GM19452 (cell line): ENCODE data around the gene CAPN12.
A peak's percentile ranks its signal among the peaks of the same experiment; 100 is the strongest.
"Not testable (repeated sequence)": the region's sequence is repeated elsewhere in the genome, so short reads cannot be mapped to it uniquely, and the experiment has no call there.

ENCODE experiments used
- ATAC-seq: cut with Tn5 transposase; IDR thresholded peaks from one replicate; pipeline ENCODE4 v1.9.1; 2021; ENCODE audit not compliant: unreplicated experiment

CAPN12 gene

DNA sequence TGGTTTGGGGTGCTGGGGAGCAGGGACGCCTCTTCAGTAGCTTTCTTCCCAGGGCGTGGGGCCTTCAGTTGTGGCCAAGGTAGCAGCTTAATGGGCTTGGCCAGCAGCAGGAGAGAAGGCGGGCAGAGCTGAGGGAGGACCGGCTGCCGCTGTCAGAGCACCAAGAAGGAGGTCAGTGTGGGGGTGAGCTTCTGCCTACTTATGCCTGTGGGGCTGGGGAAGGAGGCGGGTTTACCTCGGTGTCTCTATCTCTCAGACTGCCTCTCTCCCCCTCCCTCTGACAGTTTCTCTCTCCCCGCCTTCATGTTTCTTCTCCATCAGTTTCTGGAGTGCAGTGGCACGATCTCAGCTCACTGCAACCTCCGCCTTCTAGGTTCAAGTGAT lies at the start of gene CAPN12:
Gene CAPN12, minus strand, starts transcription at position 177 of the 384 bp plus-strand sequence. CDS start 309 bp downstream, outside the sequence.
- ATAC-seq: no peak

DNA sequence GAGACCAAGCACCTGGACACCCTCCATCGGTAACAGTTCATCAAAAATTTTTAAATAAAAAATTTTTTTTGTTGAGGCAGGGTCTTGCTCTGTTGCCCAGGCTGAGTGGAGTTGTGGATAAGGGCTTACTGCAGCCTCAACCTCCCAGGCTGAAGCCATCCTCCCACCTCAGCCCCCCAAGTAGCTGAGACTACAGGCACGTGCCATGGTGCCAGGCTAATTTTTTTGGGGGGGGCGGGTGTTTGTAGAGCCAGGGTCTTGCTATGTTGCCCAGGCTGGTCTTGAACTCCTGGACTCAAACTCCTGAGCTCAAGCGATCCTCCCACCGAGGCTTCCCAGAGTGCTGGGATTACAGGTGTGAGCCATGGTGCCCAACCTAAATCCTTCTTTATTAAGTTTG lies 49.4 kb upstream of the CAPN12 start:
- no peak for ATAC-seq

DNA sequence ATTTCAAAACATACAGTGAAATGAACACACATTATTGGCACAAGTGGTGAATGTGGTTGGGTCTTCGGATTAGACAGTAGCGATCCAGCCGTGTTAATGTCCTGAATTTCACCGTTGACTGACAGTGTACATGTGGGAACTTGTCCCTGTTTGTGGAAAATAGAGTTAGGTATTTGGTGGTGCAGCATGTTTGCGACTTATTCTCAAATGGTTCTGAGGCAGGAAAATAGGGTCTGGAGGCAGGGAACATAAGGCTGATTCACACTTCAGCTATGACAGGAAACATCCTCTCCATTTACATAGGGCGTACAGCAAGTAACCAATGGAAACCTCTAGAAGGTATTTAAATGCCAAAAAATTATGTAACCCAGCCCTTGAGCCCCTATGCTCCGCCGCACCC lies 48.9 kb upstream of the CAPN12 start:
- no peak for ATAC-seq

- ATAC-seq: no peak
These were observed 48.2 kb upstream of the CAPN12 start for GRCh38 chr19:38792250-38793111.

- ATAC-seq: peak; percentile 63
These were observed 47.3 kb upstream of the CAPN12 start for GRCh38 chr19:38791451-38792064.

DNA sequence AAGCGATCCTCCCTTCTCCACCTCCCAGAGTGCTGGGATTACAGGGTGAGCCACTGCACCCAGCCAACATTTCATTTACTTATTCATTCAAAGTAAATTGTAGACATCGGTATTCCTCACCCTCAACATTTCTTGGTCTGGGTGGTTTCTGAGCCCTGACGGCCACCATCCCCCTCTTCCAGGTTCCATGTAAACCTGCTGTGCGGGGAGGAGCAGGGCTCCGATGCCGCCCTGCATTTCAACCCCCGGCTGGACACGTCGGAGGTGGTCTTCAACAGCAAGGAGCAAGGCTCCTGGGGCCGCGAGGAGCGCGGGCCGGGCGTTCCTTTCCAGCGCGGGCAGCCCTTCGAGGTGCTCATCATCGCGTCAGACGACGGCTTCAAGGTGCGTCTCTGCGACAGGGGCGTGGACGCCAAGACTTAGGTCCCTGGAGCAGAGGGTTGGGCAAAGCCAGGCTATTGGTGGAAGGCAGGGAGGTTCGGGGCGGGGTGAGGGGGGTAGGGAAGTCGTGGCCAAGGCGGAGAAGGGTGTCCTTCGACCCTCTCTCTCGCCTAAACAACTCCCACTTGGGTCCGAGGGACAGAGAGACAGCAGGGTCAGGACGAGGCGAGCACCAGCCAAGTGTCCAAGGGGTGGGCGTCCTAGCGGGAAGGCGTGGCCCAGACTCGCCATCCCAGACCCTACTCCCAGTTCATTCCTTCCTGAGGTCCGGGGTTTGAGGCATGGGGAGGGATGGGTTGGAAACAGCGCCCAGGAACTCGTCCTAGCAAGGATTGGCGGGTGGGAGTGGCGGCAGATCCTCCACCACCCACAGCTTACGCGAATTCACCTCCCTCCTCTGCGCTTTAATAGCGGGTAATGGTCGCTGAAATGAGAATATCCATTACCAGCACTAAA lies 46.5 kb upstream of the CAPN12 start:
- not testable (repeated sequence) for ATAC-seq

GRCh38 chr19:38788478-38789243 lies 44.4 kb upstream of the CAPN12 start, which contains the start of gene LGALS7B:
TSS of gene LGALS7B (plus strand) at chr19:38789200. CDS start at chr19:38789227, 27 bp downstream.
- no peak for ATAC-seq

- no peak for ATAC-seq
These were observed 42.4 kb upstream of the CAPN12 start for GRCh38 chr19:38786572-38787265.

GRCh38 chr19:38786061-38786460 lies 41.8 kb upstream of the CAPN12 start:
- not testable (repeated sequence) for ATAC-seq

DNA sequence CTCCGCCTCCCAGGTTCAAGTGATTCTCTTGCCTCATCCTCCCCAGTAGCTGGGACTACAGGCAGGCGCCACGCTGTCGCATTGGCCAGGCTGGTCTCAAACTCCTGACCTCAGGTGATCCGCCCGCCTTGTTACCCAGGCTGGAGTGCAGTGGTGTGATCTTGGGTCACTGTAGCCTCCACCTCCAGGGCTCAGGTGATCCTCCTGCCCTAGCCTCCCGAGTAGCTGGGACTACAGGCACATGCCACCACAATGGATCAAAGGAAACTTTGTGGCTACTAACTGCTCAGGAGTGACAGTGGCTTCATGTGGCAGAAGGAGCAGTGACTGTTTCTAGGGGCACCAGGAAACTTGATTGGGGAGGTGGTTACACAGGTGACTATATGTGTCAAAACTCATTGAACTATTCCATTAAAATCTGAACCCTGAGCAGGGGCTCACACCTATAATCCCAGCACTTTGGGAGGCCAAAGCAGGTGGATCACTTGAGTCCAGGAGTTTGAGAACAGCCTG lies 41.0 kb upstream of the CAPN12 start:
- no peak for ATAC-seq

- ATAC-seq: no peak
These were observed 40.0 kb upstream of the CAPN12 start for GRCh38 chr19:38784224-38784623.

DNA sequence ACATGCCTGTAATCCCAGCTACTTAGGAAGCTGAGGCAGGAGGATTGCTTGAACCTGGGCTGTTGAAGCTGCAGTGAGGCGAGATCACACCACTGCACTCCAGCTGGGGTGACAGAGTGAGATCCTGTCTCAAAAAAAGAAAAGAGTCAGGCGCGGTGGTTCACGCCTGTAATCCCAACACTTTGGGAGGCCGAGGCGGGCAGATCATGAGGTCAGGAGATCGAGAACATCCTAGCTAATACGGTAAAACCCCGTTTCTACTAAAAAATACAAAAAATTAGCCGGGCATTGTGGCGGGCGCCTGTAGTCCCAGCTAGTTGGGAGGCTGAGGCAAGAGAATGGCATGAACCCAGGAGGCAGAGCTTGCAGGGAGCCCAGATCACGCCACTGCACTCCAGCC lies 37.9 kb upstream of the CAPN12 start:
- not testable (repeated sequence) for ATAC-seq

GRCh38 chr19:38781058-38781457 lies 36.8 kb upstream of the CAPN12 start:
- no peak for ATAC-seq

DNA sequence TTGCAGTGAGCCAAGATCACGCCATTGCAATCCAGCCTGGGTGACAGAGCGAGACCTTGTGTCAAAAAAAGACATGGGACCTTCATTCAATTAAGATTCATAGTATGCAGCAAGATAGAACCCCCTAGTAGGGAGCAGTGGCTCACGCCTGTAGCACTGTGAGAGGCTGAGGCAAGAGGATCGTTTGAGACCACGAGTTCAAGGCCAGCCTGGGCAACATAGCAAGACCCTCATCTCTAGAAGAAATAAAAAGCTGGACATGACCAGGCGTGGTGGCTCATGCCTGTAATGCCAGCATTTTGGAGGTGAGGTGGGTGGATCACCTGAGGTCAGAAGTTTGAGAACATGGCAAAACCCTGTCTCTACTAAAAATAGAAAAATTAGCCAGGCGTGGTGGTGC lies 36.2 kb upstream of the CAPN12 start:
- no peak for ATAC-seq

GRCh38 chr19:38778733-38779132 lies 34.5 kb upstream of the CAPN12 start:
- no peak for ATAC-seq

GRCh38 chr19:38774181-38774950 lies 30.1 kb upstream of the CAPN12 start:
- no peak for ATAC-seq

DNA sequence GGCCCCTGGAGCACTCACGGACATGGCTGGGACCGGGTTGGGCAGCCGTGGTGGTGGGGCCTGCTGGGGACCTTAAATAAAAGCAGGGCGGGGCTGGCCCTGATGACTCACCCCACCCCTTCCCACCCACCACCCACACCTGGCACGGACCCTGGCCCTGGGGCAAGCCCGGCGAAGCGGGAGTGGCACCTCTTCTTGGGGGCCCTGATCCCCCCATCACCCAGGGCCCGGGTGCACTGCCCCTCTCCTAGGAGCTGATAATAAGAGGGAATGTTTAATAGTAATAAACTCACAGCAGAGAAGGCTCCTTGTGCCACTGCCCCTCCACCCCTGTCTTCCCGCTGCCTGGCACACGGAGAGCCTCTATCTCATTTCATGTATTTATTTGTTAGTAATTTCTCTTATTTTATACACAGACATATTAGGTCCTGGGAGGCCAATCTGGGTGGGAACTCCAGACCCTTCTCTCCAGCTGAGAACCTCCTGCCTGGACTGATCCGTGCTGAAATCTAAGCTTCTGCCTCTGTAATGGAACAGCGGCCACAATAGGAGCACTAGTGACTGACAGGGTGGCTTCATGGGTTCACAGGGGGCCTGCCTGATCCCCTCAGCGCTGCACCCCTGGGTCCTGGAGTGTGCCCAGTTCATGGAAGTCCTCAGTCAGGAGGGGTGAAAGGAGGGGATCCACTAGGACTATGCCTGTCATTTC lies 29.3 kb upstream of the CAPN12 start, which contains the start of gene LGALS7:
Gene LGALS7, minus strand, starts transcription at position 49 of the 709 bp plus-strand sequence. Its CDS starts 25 bp downstream, at position 24.
- no peak for ATAC-seq

DNA sequence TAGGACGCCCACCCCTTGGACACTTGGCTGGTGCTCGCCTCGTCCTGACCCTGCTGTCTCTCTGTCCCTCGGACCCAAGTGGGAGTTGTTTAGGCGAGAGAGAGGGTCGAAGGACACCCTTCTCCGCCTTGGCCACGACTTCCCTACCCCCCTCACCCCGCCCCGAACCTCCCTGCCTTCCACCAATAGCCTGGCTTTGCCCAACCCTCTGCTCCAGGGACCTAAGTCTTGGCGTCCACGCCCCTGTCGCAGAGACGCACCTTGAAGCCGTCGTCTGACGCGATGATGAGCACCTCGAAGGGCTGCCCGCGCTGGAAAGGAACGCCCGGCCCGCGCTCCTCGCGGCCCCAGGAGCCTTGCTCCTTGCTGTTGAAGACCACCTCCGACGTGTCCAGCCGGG lies 27.3 kb upstream of the CAPN12 start:
- not testable (repeated sequence) for ATAC-seq
